ENCODE measurements around the gene ATP5F1D.

The ATP5F1D gene

GRCh38 chr19:1291761-1292418, 50.3 kb downstream of the ATP5F1D start:
- Histone ChIP-seq H3K4me1 (ENCODE audit: low read length) (peaks cover 37% of the 10 kb centered on the region), H4K20me1 (ENCODE audit: insufficient read depth, low read length) (no peaks in the 10 kb centered on the region), H3K4me3 (ENCODE audit: low read length) (peak overlapping the region; percentile 74), H3K9ac (ENCODE audit: low read length) (peak overlapping the region; percentile 44), H3K79me2 (ENCODE audit: low read length) (no peaks in the 10 kb centered on the region), H2AFZ (ENCODE audit: low read depth, low read length) (peak overlapping the region; percentile 62; the same call in 1 of the 2 replicates), H3K27me3 (ENCODE audit: low read depth, low read length) (peaks cover 33% of the 10 kb centered on the region), H3K9me3 (ENCODE audit: insufficient read depth, low read length) (no peaks in the 10 kb centered on the region), H3K27ac (ENCODE audit: low read length) (peak overlapping the region; percentile 17; the same call in 1 of the 2 replicates), H3K36me3 (replicated peaks; ENCODE audit: low read depth, low read length) (no peaks in the 10 kb centered on the region), H3K4me2 (ENCODE audit: low read length) (peak overlapping the region; percentile 94)
- TF ChIP-seq CTCF (IDR thresholded peaks at IDR 0.05; ENCODE audit: low read depth, low read length) (no peak), EZH2phosphoT487 (IDR thresholded peaks at IDR 0.05; ENCODE audit: low read depth) (no peak)

GRCh38 chr19:1292419-1293151, 51.0 kb downstream of the ATP5F1D start:
- no peaks in the 10 kb centered on the region for H3K36me3 ChIP-seq (replicated peaks; ENCODE audit: low read depth, low read length)
- no peaks in the 10 kb centered on the region for H3K79me2 ChIP-seq (ENCODE audit: low read length)
- peak overlapping the region; percentile 62; the same call in 1 of the 2 replicates for H2AFZ ChIP-seq (ENCODE audit: low read depth, low read length)
- peaks cover 33% of the 10 kb centered on the region for H3K27me3 ChIP-seq (ENCODE audit: low read depth, low read length)
- H3K4me1 ChIP-seq (ENCODE audit: low read length): peaks cover 37% of the 10 kb centered on the region
- H3K9me3 ChIP-seq (ENCODE audit: insufficient read depth, low read length): no peaks in the 10 kb centered on the region
- H3K27ac ChIP-seq (ENCODE audit: low read length): peak overlapping the region; percentile 7; the same call in 1 of the 2 replicates
- H3K9ac ChIP-seq (ENCODE audit: low read length): peak overlapping the region; percentile 44; the same call in 1 of the 2 replicates
- peak overlapping the region; percentile 74 for H3K4me3 ChIP-seq (ENCODE audit: low read length)
- TF ChIP-seq CTCF (IDR thresholded peaks at IDR 0.05; ENCODE audit: low read depth, low read length) (no peak), EZH2phosphoT487 (IDR thresholded peaks at IDR 0.05; ENCODE audit: low read depth) (no peak)
- peak overlapping the region; percentile 94 for H3K4me2 ChIP-seq (ENCODE audit: low read length)
- H4K20me1 ChIP-seq (ENCODE audit: insufficient read depth, low read length): no peaks in the 10 kb centered on the region

- no peak overlapping the region for H3K4me3 ChIP-seq (ENCODE audit: low read length)
- no peaks in the 10 kb centered on the region for H3K79me2 ChIP-seq (ENCODE audit: low read length)
- H3K27ac ChIP-seq (ENCODE audit: low read length): no peak overlapping the region
- H4K20me1 ChIP-seq (ENCODE audit: insufficient read depth, low read length): no peaks in the 10 kb centered on the region
- peaks cover 33% of the 10 kb centered on the region for H3K27me3 ChIP-seq (ENCODE audit: low read depth, low read length)
- peaks cover 37% of the 10 kb centered on the region for H3K4me1 ChIP-seq (ENCODE audit: low read length)
- no peak overlapping the region for H3K4me2 ChIP-seq (ENCODE audit: low read length)
- TF ChIP-seq CTCF (IDR thresholded peaks at IDR 0.05; ENCODE audit: low read depth, low read length) (no peak), EZH2phosphoT487 (IDR thresholded peaks at IDR 0.05; ENCODE audit: low read depth) (no peak)
- no peak overlapping the region for H2AFZ ChIP-seq (ENCODE audit: low read depth, low read length)
- H3K9ac ChIP-seq (ENCODE audit: low read length): no peak overlapping the region
- H3K9me3 ChIP-seq (ENCODE audit: insufficient read depth, low read length): no peaks in the 10 kb centered on the region
- H3K36me3 ChIP-seq (replicated peaks; ENCODE audit: low read depth, low read length): no peaks in the 10 kb centered on the region
Observed at GRCh38 chr19:1293782-1294604, 52.4 kb downstream of the ATP5F1D start.
